ENCODE data around the gene WDR93.

Gene WDR93

GRCh38 chr15:89670971-89671560, 19.5 kb upstream of the WDR93 start:
- Histone ChIP-seq H3K27ac (ENCODE audit: low read depth in 2 of 2, low read length in 2 of 2) (no peak overlapping the region), H3K9me3 (ENCODE audit: control insufficient read depth in 2 of 2, low read length in 2 of 2) (no peaks in the 10 kb centered on the region), H3K9ac (ENCODE audit: low read depth in 1 of 2, low read length in 2 of 2) (no peak overlapping the region), H3K27me3 (ENCODE audit: control insufficient read depth in 2 of 2, insufficient read depth in 2 of 2, low read length in 2 of 2) (no peaks in the 10 kb centered on the region), H3K4me1 (ENCODE audit: control insufficient read depth in 2 of 2, insufficient read depth in 2 of 2, low read length in 2 of 2) (peaks cover 2 to 5% of the 10 kb centered on the region in 2 donors), H3K36me3 (ENCODE audit: control insufficient read depth in 2 of 2, insufficient read depth in 2 of 2, low read length in 2 of 2) (no peaks in the 10 kb centered on the region), H3K4me3 (ENCODE audit: low read length in 2 of 2) (no peak overlapping the region)

DNA sequence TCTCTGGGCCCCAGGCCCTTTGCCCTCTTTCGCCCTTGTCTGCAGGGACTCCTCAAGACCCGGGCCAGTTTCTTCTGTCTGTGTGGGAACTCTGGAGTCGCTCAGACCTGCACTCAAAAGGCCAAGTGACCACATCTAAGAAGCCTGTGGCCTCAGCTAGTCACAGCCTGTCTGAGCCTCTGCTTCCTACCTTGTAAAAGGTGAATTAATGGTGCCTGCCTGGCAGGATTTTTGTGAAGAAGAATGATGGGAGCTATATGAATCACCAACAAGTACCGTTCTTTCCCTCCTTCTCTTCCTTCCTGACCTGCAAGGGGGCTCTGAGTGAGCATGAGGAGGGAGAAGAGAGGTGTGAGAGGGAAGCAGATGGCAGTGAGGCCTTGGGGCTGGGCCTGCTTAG, 18.9 kb upstream of the WDR93 start:
- H3K27me3 ChIP-seq (ENCODE audit: control insufficient read depth in 2 of 2, insufficient read depth in 2 of 2, low read length in 2 of 2): no peaks in the 10 kb centered on the region
- H3K4me1 ChIP-seq (ENCODE audit: control insufficient read depth in 2 of 2, insufficient read depth in 2 of 2, low read length in 2 of 2): peaks cover 0 to 5% of the 10 kb centered on the region in 2 donors
- H3K27ac ChIP-seq (ENCODE audit: low read depth in 2 of 2, low read length in 2 of 2): no peak overlapping the region
- H3K9me3 ChIP-seq (ENCODE audit: control insufficient read depth in 2 of 2, low read length in 2 of 2): no peaks in the 10 kb centered on the region
- H3K36me3 ChIP-seq (ENCODE audit: control insufficient read depth in 2 of 2, insufficient read depth in 2 of 2, low read length in 2 of 2): no peaks in the 10 kb centered on the region
- no peak overlapping the region for H3K9ac ChIP-seq (ENCODE audit: low read depth in 1 of 2, low read length in 2 of 2)
- no peak overlapping the region for H3K4me3 ChIP-seq (ENCODE audit: low read length in 2 of 2)

GRCh38 chr15:89672221-89673164, 18.1 kb upstream of the WDR93 start:
- Histone ChIP-seq H3K27ac (ENCODE audit: low read depth in 2 of 2, low read length in 2 of 2) (no peak overlapping the region), H3K9me3 (ENCODE audit: control insufficient read depth in 2 of 2, low read length in 2 of 2) (no peaks in the 10 kb centered on the region), H3K36me3 (ENCODE audit: control insufficient read depth in 2 of 2, insufficient read depth in 2 of 2, low read length in 2 of 2) (no peaks in the 10 kb centered on the region), H3K4me3 (ENCODE audit: low read length in 2 of 2) (no peak overlapping the region), H3K27me3 (ENCODE audit: control insufficient read depth in 2 of 2, insufficient read depth in 2 of 2, low read length in 2 of 2) (no peaks in the 10 kb centered on the region), H3K9ac (ENCODE audit: low read depth in 1 of 2, low read length in 2 of 2) (no peak overlapping the region), H3K4me1 (ENCODE audit: control insufficient read depth in 2 of 2, insufficient read depth in 2 of 2, low read length in 2 of 2) (peaks cover 0 to 5% of the 10 kb centered on the region in 2 donors)

- Histone ChIP-seq H3K4me3 (ENCODE audit: low read length in 2 of 2) (no peak overlapping the region), H3K9ac (ENCODE audit: low read depth in 1 of 2, low read length in 2 of 2) (no peak overlapping the region), H3K9me3 (ENCODE audit: control insufficient read depth in 2 of 2, low read length in 2 of 2) (no peaks in the 10 kb centered on the region), H3K27me3 (ENCODE audit: control insufficient read depth in 2 of 2, insufficient read depth in 2 of 2, low read length in 2 of 2) (no peaks in the 10 kb centered on the region), H3K36me3 (ENCODE audit: control insufficient read depth in 2 of 2, insufficient read depth in 2 of 2, low read length in 2 of 2) (no peaks in the 10 kb centered on the region), H3K27ac (ENCODE audit: low read depth in 2 of 2, low read length in 2 of 2) (no peak overlapping the region), H3K4me1 (ENCODE audit: control insufficient read depth in 2 of 2, insufficient read depth in 2 of 2, low read length in 2 of 2) (peaks cover 0 to 5% of the 10 kb centered on the region in 2 donors)
Measured at GRCh38 chr15:89673165-89673512, 17.5 kb upstream of the WDR93 start.

GRCh38 chr15:89674526-89674925, 16.1 kb upstream of the WDR93 start:
- Histone ChIP-seq H3K36me3 (ENCODE audit: control insufficient read depth in 2 of 2, insufficient read depth in 2 of 2, low read length in 2 of 2) (no peaks in the 10 kb centered on the region), H3K9ac (ENCODE audit: low read depth in 1 of 2, low read length in 2 of 2) (no peak overlapping the region), H3K4me3 (ENCODE audit: low read length in 2 of 2) (no peak overlapping the region), H3K9me3 (ENCODE audit: control insufficient read depth in 2 of 2, low read length in 2 of 2) (no peaks in the 10 kb centered on the region), H3K27ac (ENCODE audit: low read depth in 2 of 2, low read length in 2 of 2) (no peak overlapping the region), H3K4me1 (ENCODE audit: control insufficient read depth in 2 of 2, insufficient read depth in 2 of 2, low read length in 2 of 2) (peaks cover 0 to 5% of the 10 kb centered on the region in 2 donors), H3K27me3 (ENCODE audit: control insufficient read depth in 2 of 2, insufficient read depth in 2 of 2, low read length in 2 of 2) (no peaks in the 10 kb centered on the region)

- H3K27ac ChIP-seq (ENCODE audit: low read depth in 2 of 2, low read length in 2 of 2): no peak overlapping the region
- H3K4me1 ChIP-seq (ENCODE audit: control insufficient read depth in 2 of 2, insufficient read depth in 2 of 2, low read length in 2 of 2): peaks cover 0 to 13% of the 10 kb centered on the region in 2 donors
- H3K27me3 ChIP-seq (ENCODE audit: control insufficient read depth in 2 of 2, insufficient read depth in 2 of 2, low read length in 2 of 2): no peaks in the 10 kb centered on the region
- H3K9me3 ChIP-seq (ENCODE audit: control insufficient read depth in 2 of 2, low read length in 2 of 2): no peaks in the 10 kb centered on the region
- H3K36me3 ChIP-seq (ENCODE audit: control insufficient read depth in 2 of 2, insufficient read depth in 2 of 2, low read length in 2 of 2): no peaks in the 10 kb centered on the region
- no peak overlapping the region for H3K9ac ChIP-seq (ENCODE audit: low read depth in 1 of 2, low read length in 2 of 2)
- no peak overlapping the region for H3K4me3 ChIP-seq (ENCODE audit: low read length in 2 of 2)
Measured at GRCh38 chr15:89675606-89676005, 15.0 kb upstream of the WDR93 start.

- no peak overlapping the region for H3K4me3 ChIP-seq (ENCODE audit: low read length in 2 of 2)
- peaks cover 0 to 17% of the 10 kb centered on the region in 2 donors for H3K4me1 ChIP-seq (ENCODE audit: control insufficient read depth in 2 of 2, insufficient read depth in 2 of 2, low read length in 2 of 2)
- H3K9ac ChIP-seq (ENCODE audit: low read depth in 1 of 2, low read length in 2 of 2): no peak overlapping the region
- no peaks in the 10 kb centered on the region for H3K9me3 ChIP-seq (ENCODE audit: control insufficient read depth in 2 of 2, low read length in 2 of 2)
- no peaks in the 10 kb centered on the region for H3K36me3 ChIP-seq (ENCODE audit: control insufficient read depth in 2 of 2, insufficient read depth in 2 of 2, low read length in 2 of 2)
- no peak overlapping the region for H3K27ac ChIP-seq (ENCODE audit: low read depth in 2 of 2, low read length in 2 of 2)
- H3K27me3 ChIP-seq (ENCODE audit: control insufficient read depth in 2 of 2, insufficient read depth in 2 of 2, low read length in 2 of 2): no peaks in the 10 kb centered on the region
Measured at GRCh38 chr15:89677381-89677780, 13.2 kb upstream of the WDR93 start.

DNA sequence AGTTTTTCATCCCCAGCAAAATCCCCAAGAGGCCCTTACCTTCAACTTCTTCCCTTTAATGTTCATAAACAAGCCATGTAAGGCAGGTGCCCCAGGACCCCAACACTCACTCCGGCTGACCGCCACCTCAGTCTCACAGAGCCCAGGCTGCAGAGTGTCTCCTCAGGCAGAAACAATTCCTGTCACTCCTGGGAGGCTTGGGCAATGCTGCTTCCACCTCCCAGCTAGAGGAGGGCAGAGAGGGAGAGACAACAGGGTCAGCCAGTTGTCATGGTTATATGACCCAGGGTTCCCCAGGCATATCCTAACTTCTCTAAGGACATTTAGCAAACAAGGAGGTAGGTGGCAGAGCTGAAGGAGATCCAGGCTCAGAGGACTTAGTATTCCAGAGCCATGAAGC, 11.4 kb upstream of the WDR93 start, which contains the start of gene PLIN1:
Gene PLIN1, minus strand, starts transcription at position 156 of the 400 bp plus-strand sequence. CDS start 1,878 bp downstream, outside the sequence.
- Histone ChIP-seq H3K9ac (ENCODE audit: low read depth in 1 of 2, low read length in 2 of 2) (no peak within 1 kb of the TSS), H3K27ac (ENCODE audit: low read depth in 2 of 2, low read length in 2 of 2) (peak within 1 kb of the TSS; percentile 72 to 79), H3K4me3 (ENCODE audit: low read length in 2 of 2) (peak within 1 kb of the TSS in 1 of 2 donors; percentile 1), H3K27me3 (ENCODE audit: control insufficient read depth in 2 of 2, insufficient read depth in 2 of 2, low read length in 2 of 2) (no peaks in the 10 kb centered on the region), H3K4me1 (ENCODE audit: control insufficient read depth in 2 of 2, insufficient read depth in 2 of 2, low read length in 2 of 2) (peaks cover 0 to 17% of the 10 kb centered on the region in 2 donors), H3K9me3 (ENCODE audit: control insufficient read depth in 2 of 2, low read length in 2 of 2) (no peaks in the 10 kb centered on the region), H3K36me3 (ENCODE audit: control insufficient read depth in 2 of 2, insufficient read depth in 2 of 2, low read length in 2 of 2) (peaks cover 0 to 14% of the 10 kb centered on the region in 2 donors)

- peak overlapping the region; percentile 72 to 79 for H3K27ac ChIP-seq (ENCODE audit: low read depth in 2 of 2, low read length in 2 of 2)
- peaks cover 0 to 17% of the 10 kb centered on the region in 2 donors for H3K4me1 ChIP-seq (ENCODE audit: control insufficient read depth in 2 of 2, insufficient read depth in 2 of 2, low read length in 2 of 2)
- peaks cover 3 to 17% of the 10 kb centered on the region in 2 donors for H3K36me3 ChIP-seq (ENCODE audit: control insufficient read depth in 2 of 2, insufficient read depth in 2 of 2, low read length in 2 of 2)
- no peaks in the 10 kb centered on the region for H3K27me3 ChIP-seq (ENCODE audit: control insufficient read depth in 2 of 2, insufficient read depth in 2 of 2, low read length in 2 of 2)
- no peaks in the 10 kb centered on the region for H3K9me3 ChIP-seq (ENCODE audit: control insufficient read depth in 2 of 2, low read length in 2 of 2)
- peak overlapping the region; percentile 1 to 27 for H3K4me3 ChIP-seq (ENCODE audit: low read length in 2 of 2)
- no peak overlapping the region for H3K9ac ChIP-seq (ENCODE audit: low read depth in 1 of 2, low read length in 2 of 2)
Measured at GRCh38 chr15:89680282-89680873, 10.2 kb upstream of the WDR93 start.

DNA sequence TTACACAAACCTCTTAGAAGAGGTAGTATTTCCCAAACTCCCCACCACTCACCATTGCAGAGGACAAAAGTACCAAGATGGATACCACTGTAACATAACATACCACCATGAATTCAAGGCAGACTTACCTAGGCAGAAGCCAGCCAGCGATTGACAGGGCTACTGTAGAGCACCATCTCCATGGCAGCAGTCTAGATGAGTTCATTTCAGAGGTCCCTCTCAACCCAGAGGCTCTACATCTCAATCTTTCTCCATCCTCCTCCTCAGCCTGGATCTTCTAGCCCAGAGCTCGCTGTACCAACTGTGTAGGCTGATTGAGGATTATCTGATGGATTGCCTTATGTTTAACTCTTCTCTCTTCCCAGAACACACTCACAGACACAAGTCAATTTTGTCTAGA, 9.5 kb upstream of the WDR93 start:
- Histone ChIP-seq H3K9me3 (ENCODE audit: control insufficient read depth in 2 of 2, low read length in 2 of 2) (no peaks in the 10 kb centered on the region), H3K27ac (ENCODE audit: low read depth in 2 of 2, low read length in 2 of 2) (peak overlapping the region; percentile 72 to 79), H3K4me3 (ENCODE audit: low read length in 2 of 2) (no peak overlapping the region), H3K27me3 (ENCODE audit: control insufficient read depth in 2 of 2, insufficient read depth in 2 of 2, low read length in 2 of 2) (no peaks in the 10 kb centered on the region), H3K9ac (ENCODE audit: low read depth in 1 of 2, low read length in 2 of 2) (no peak overlapping the region), H3K36me3 (ENCODE audit: control insufficient read depth in 2 of 2, insufficient read depth in 2 of 2, low read length in 2 of 2) (peaks cover 3 to 24% of the 10 kb centered on the region in 2 donors), H3K4me1 (ENCODE audit: control insufficient read depth in 2 of 2, insufficient read depth in 2 of 2, low read length in 2 of 2) (peaks cover 0 to 17% of the 10 kb centered on the region in 2 donors)
